GM12801 (cell line): ENCODE data around the gene FGFRL1.

Source experiments
- CTCF ChIP-seq: IDR thresholded peaks from one replicate; pipeline ENCODE4 v1.5.1; 2011; ENCODE audit warnings: control low read depth; ENCODE audit not compliant: insufficient read length; ENCODE audit errors: extremely low read depth

The FGFRL1 gene

GRCh38 chr4:1011022-1011665 lies at the start of gene FGFRL1:
Gene FGFRL1, plus strand, starts transcription at chr4:1011626. Its CDS starts 860 bp downstream, at chr4:1012486.
- no peak for TF ChIP-seq CTCF

- no peak for TF ChIP-seq CTCF
These were observed 48.9 kb upstream of the FGFRL1 start for GRCh38 chr4:962231-963208.

GRCh38 chr4:963276-964225 lies 47.9 kb upstream of the FGFRL1 start:
- TF ChIP-seq CTCF, result no peak

GRCh38 chr4:964346-965025 lies 46.9 kb upstream of the FGFRL1 start:
- no peak for TF ChIP-seq CTCF

GRCh38 chr4:965048-965765 lies 46.2 kb upstream of the FGFRL1 start:
- TF ChIP-seq CTCF, result no peak

- no peak for TF ChIP-seq CTCF
These were observed 45.7 kb upstream of the FGFRL1 start for GRCh38 chr4:965766-966134.
